Esophagus (tissue), 2 donors: ENCODE data around the gene CD82. TPM values are rescaled to one million over a fixed set of nuclear protein-coding genes. Genes with fewer than 3 reads are reported as not detected.

Experiments used
- H3K27ac ChIP-seq, 2 donors: one replicate each; pipeline ENCODE4 v1.5.1; 2013; ENCODE audit warnings: low read depth in 2 of 2, mild to moderate bottlenecking in 2 of 2, inconsistent platforms in 1 of 2, low read length in 1 of 2, moderate library complexity in 1 of 2
- H3K27me3 ChIP-seq, 2 donors: one replicate each; pipeline ENCODE4 v1.6.1; 2013; ENCODE audit warnings: low read length in 2 of 2, control low read depth in 1 of 2, mild to moderate bottlenecking in 1 of 2; ENCODE audit not compliant: insufficient read depth in 2 of 2, control insufficient read depth in 1 of 2
- H3K36me3 ChIP-seq, 2 donors: one replicate each; pipeline ENCODE4 v1.6.1; 2013; ENCODE audit warnings: low read length in 1 of 2; ENCODE audit not compliant: control insufficient read depth in 2 of 2, insufficient read depth in 2 of 2
- H3K4me1 ChIP-seq, 2 donors: one replicate each; pipeline ENCODE4 v1.6.1; 2013; ENCODE audit warnings: low read length in 1 of 2; ENCODE audit not compliant: control insufficient read depth in 2 of 2, insufficient read depth in 2 of 2
- H3K4me3 ChIP-seq, 2 donors: one replicate each; pipeline ENCODE4 v1.5.1; 2013; ENCODE audit warnings: low read length in 2 of 2, mild to moderate bottlenecking in 2 of 2, low read depth in 1 of 2, moderate library complexity in 1 of 2
- H3K9me3 ChIP-seq, 2 donors: one replicate each; pipeline ENCODE4 v1.6.1; 2013; ENCODE audit warnings: mild to moderate bottlenecking in 2 of 2, low read depth in 1 of 2, low read length in 1 of 2, moderate library complexity in 1 of 2; ENCODE audit not compliant: control insufficient read depth in 2 of 2, insufficient read depth in 1 of 2
- WGBS, 2 donors: extraction: QIAGEN DNeasy Blood & Tissue Kit; methylation state at CpG; one replicate each; pipeline ENCODE4 v1.1.7; 2013; 5-methylcytosine and 5-hydroxymethylcytosine counted together
- polyA plus RNA-seq, 2 donors: library from polyadenylated mRNA; stranded (reverse); fragments of 200-250 nt; gene quantifications; one replicate each; pipeline ENCODE4 v1.2.3, GENCODE V29; 2013
- donor health status: healthy with polysubstance abuse.
- donor health status: Bipolar disorder and iron deficiency.

Gene CD82
- polyA plus RNA-seq, 2 donors: 123 to 266 TPM

DNA sequence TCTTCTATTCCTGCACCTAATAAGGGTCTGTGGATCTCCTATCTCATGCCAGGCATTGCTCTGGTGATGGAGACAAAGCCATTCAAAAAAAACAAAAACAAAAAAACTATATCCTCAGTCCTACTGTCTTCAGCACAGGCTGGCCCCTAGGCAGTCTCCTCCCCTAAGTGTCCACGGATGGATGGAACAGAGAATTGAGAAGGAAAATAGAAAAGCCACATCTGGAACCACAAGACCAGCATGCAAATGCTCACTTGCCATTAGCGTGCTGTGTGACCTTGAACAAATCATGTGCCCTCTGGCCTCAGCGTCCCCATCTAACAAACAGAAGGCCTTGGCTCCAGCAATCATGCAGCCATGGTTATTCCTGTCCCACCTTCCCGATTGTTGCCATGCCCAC, 32.7 kb upstream of the CD82 start:
- 57 to 58% methylated on average over 4 of the region's 4 CpGs for whole genome bisulfite sequencing, 2 donors
- H3K36me3 ChIP-seq: no peaks in the 10 kb centered on the region
- H3K27ac ChIP-seq: no peak overlapping the region
- H3K27me3 ChIP-seq: no peaks in the 10 kb centered on the region
- no peaks in the 10 kb centered on the region for H3K4me1 ChIP-seq
- H3K9me3 ChIP-seq: no peaks in the 10 kb centered on the region
- H3K4me3 ChIP-seq: no peak overlapping the region

GRCh38 chr11:44533921-44534711, 31.3 kb upstream of the CD82 start:
- 76 to 85% methylated on average over 5 of the region's 5 CpGs for WGBS, 2 donors
- Histone ChIP-seq H3K9me3 (no peaks in the 10 kb centered on the region), H3K36me3 (no peaks in the 10 kb centered on the region), H3K4me3 (no peak overlapping the region), H3K27me3 (no peaks in the 10 kb centered on the region), H3K4me1 (no peaks in the 10 kb centered on the region), H3K27ac (no peak overlapping the region)

DNA sequence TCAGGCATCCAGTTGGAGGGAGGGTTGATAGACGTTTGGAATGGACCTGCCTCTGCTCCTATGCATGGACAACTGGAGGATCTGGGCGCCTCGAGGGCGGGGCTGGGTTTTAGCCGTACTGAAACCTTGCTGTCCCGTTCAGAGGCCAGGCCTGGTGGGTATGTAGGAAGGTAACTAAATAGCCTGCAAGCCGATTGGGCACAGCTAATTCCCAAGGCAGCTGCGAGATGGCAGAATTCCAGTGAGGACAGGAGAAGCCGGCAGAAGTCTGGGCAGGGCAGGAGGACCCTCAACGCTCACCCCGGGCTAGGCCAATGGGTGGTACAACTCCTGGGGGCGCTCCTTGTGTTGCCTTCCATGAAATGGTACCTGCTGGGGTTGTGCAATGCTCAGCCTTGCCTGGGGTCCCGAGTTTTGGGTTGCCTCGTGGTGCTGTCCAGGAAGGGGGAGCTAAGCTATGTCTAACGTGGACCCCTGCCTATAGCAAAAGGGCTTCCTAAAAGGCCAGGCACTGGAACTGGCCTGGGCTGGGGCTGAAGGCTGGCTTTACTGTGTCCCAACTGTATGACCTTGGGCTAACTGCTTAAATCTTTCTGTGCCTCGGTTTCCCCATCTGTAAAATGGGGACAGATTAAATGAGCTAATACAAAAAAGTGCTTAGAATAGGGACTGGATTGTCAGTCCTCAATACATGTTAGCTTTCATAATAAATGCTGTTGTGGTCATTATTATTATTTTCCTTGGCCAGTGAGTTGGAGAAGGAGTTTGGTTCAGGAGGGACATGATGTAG, 30.1 kb upstream of the CD82 start:
- H3K27me3 ChIP-seq: no peaks in the 10 kb centered on the region
- no peak overlapping the region for H3K27ac ChIP-seq
- H3K4me3 ChIP-seq: no peak overlapping the region
- no peaks in the 10 kb centered on the region for H3K36me3 ChIP-seq
- H3K4me1 ChIP-seq: no peaks in the 10 kb centered on the region
- H3K9me3 ChIP-seq: no peaks in the 10 kb centered on the region
- 64 to 66% methylated on average over 16 of the region's 16 CpGs for WGBS, 2 donors

DNA sequence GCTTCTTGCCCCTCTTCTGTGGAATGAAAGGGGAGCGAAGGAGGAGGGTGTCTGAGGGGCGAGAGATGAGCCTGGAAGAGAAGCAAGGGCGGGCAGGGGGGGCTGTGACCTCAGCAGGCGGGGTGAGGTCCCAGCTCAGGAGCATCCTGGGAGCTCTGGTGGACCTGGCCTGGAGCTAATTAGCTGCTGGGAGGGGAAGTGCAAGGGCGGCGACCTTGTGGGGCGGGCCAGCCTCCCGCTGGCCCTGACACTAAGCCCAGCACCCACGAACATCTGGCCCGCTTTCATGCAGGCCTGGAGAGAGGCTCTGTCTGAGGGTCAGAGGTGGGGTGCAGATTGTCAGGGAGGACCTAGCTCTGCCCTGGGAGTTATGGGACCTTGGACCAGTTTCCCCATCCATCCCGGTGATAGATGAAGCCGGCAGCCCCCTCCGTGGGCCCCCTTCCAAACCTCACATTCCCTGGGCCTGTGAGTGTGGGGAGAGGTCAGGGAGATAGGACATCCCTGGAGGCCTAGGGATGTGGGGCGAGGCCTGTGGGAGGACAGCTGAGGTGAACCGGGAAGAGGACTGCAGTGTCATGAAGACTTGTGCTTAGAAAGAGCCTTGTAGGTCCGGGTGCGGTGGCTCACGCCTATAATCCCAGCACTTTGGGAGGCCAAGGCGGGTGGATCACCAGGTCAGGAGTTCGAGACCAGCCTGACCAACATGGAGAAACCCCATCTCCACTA, 28.5 kb upstream of the CD82 start:
- Histone ChIP-seq H3K27me3 (no peaks in the 10 kb centered on the region), H3K9me3 (no peaks in the 10 kb centered on the region), H3K36me3 (no peaks in the 10 kb centered on the region), H3K27ac (no peak overlapping the region), H3K4me3 (no peak overlapping the region), H3K4me1 (no peaks in the 10 kb centered on the region)
- WGBS, 2 donors: 81 to 87% methylated on average over 20 of the region's 20 CpGs

GRCh38 chr11:44537679-44538078, 27.8 kb upstream of the CD82 start:
- no peaks in the 10 kb centered on the region for H3K27me3 ChIP-seq
- no peaks in the 10 kb centered on the region for H3K36me3 ChIP-seq
- H3K4me3 ChIP-seq: no peak overlapping the region
- H3K4me1 ChIP-seq: no peaks in the 10 kb centered on the region
- H3K9me3 ChIP-seq: no peaks in the 10 kb centered on the region
- WGBS, 2 donors: 81 to 87% methylated on average over 9 of the region's 9 CpGs
- no peak overlapping the region for H3K27ac ChIP-seq

- H3K9me3 ChIP-seq: no peaks in the 10 kb centered on the region
- no peak overlapping the region for H3K27ac ChIP-seq
- 30% methylated on average over 21 of the region's 21 CpGs for WGBS, 2 donors
- no peaks in the 10 kb centered on the region for H3K36me3 ChIP-seq
- no peak overlapping the region for H3K4me3 ChIP-seq
- no peaks in the 10 kb centered on the region for H3K4me1 ChIP-seq
- no peaks in the 10 kb centered on the region for H3K27me3 ChIP-seq
Observed at GRCh38 chr11:44538375-44539054, 26.9 kb upstream of the CD82 start.

GRCh38 chr11:44539971-44540370, 25.5 kb upstream of the CD82 start:
- Histone ChIP-seq H3K27me3 (no peaks in the 10 kb centered on the region), H3K9me3 (no peaks in the 10 kb centered on the region), H3K4me3 (no peak overlapping the region), H3K27ac (no peak overlapping the region), H3K36me3 (no peaks in the 10 kb centered on the region), H3K4me1 (no peaks in the 10 kb centered on the region)
- WGBS, 2 donors: 71 to 74% methylated on average over 7 of the region's 7 CpGs

- Histone ChIP-seq H3K36me3 (no peaks in the 10 kb centered on the region), H3K27me3 (no peaks in the 10 kb centered on the region), H3K9me3 (no peaks in the 10 kb centered on the region), H3K4me1 (no peaks in the 10 kb centered on the region), H3K4me3 (no peak overlapping the region), H3K27ac (no peak overlapping the region)
- WGBS, 2 donors: 23 to 27% methylated on average over 2 of the region's 2 CpGs
Observed at GRCh38 chr11:44540667-44541066, 24.8 kb upstream of the CD82 start.

DNA sequence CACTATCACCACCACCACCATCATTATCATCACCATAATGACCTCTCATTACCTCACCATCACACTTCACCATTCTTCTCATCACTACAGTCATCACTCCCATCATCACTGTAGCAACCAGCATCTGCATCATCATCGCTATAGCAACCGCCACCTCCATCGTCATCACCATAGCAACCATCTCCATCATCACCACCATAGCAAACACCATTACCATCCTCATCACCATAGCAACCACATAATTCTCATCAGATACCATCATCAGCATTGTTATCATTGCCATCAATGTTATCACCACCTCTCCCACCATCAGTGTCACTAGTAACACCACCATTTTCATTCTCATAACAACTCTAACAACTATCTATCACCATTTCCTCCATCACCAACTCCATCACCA, 23.1 kb upstream of the CD82 start:
- H3K4me1 ChIP-seq: no peaks in the 10 kb centered on the region
- no peak overlapping the region for H3K27ac ChIP-seq
- WGBS, 2 donors: 88 to 93% methylated on average over 3 of the region's 3 CpGs
- no peaks in the 10 kb centered on the region for H3K36me3 ChIP-seq
- no peaks in the 10 kb centered on the region for H3K9me3 ChIP-seq
- no peak overlapping the region for H3K4me3 ChIP-seq
- no peaks in the 10 kb centered on the region for H3K27me3 ChIP-seq
